ENCODE data around the gene LIG1. TPM values are rescaled to one million over a fixed set of nuclear protein-coding genes. Genes with fewer than 3 reads are reported as not detected.

The LIG1 gene
- total RNA-seq, 1 experiment from 2014 or later: 41.3 TPM

GRCh38 chr19:48176226-48176625 lies 6.1 kb upstream of the LIG1 start:
- Histone ChIP-seq H3K9me3 (ENCODE audit: control insufficient read depth, insufficient read depth, low read depth, low read length) (no peaks in the 10 kb centered on the region; the same call in 1 of the 2 replicates), H3K27ac (ENCODE audit: low read length) (no peak overlapping the region), H3K27me3 (ENCODE audit: control insufficient read depth, insufficient read depth, low read length) (no peaks in the 10 kb centered on the region), H3K36me3 (ENCODE audit: control insufficient read depth, insufficient read depth, low read length) (no peaks in the 10 kb centered on the region), H3K4me1 (ENCODE audit: control insufficient read depth, insufficient read depth, low read length) (no peaks in the 10 kb centered on the region), H3K4me3 (ENCODE audit: low read depth in 2 of 2, low read length in 2 of 2) (no peak overlapping the region)
- CTCF ChIA-PET: no interaction called here
- POLR2A ChIA-PET: no interaction called here
- in situ Hi-C loops (cut with HindIII; ENCODE audit: low pct_unique_long_range_greater_than_20kb, low sequenced_read_pairs): no loop called here
- TF ChIP-seq REST (IDR thresholded peaks at IDR 0.05; ENCODE audit: insufficient read depth in 1 of 2, low read depth in 2 of 2, low read length in 1 of 2) (no peak), CTCF (IDR thresholded peaks at IDR 0.05) (no peak), SIN3A (IDR thresholded peaks at IDR 0.05; ENCODE audit: borderline replicate concordance, insufficient read depth, low read depth, low read length) (no peak), TCF7L2 (IDR thresholded peaks at IDR 0.05; ENCODE audit: low read depth, low read length) (no peak), POLR2AphosphoS5 (IDR thresholded peaks at IDR 0.05; ENCODE audit: low read depth, low read length) (no peak)
- no TSS peak for BruUV-seq (replicated peaks)
- ATAC-seq: no peak
- no peak for DNase-seq (ENCODE audit: low read depth, low spot score)
- intact Hi-C loops (cut with micrococcal nuclease; ENCODE audit: unreplicated experiment): no loop called here

- POLR2A ChIA-PET: interaction anchor here (0.5 kb wide), 1 partner anchor 8 kb away, joined by 3 read pairs; no protein-coding TSS in a partner anchor
- Histone ChIP-seq H3K27me3 (ENCODE audit: control insufficient read depth, insufficient read depth, low read length) (no peaks in the 10 kb centered on the region), H3K4me1 (ENCODE audit: control insufficient read depth, insufficient read depth, low read length) (no peaks in the 10 kb centered on the region), H3K9me3 (ENCODE audit: control insufficient read depth, insufficient read depth, low read depth, low read length) (no peaks in the 10 kb centered on the region), H3K27ac (ENCODE audit: low read length) (no peak overlapping the region), H3K4me3 (ENCODE audit: low read depth in 2 of 2, low read length in 2 of 2) (no peak overlapping the region), H3K36me3 (ENCODE audit: control insufficient read depth, insufficient read depth, low read length) (no peaks in the 10 kb centered on the region; the same call in 1 of the 2 replicates)
- DNase-seq (ENCODE audit: low read depth, low spot score): no peak
- TF ChIP-seq SIN3A (IDR thresholded peaks at IDR 0.05; ENCODE audit: borderline replicate concordance, insufficient read depth, low read depth, low read length): no peak
- no peak for TF ChIP-seq REST (IDR thresholded peaks at IDR 0.05; ENCODE audit: insufficient read depth in 1 of 2, low read depth in 2 of 2, low read length in 1 of 2)
- TF ChIP-seq CTCF (IDR thresholded peaks at IDR 0.05): no peak
- no peak for TF ChIP-seq POLR2AphosphoS5 (IDR thresholded peaks at IDR 0.05; ENCODE audit: low read depth, low read length)
- no peak for TF ChIP-seq TCF7L2 (IDR thresholded peaks at IDR 0.05; ENCODE audit: low read depth, low read length)
- BruUV-seq (replicated peaks): no TSS peak
- CTCF ChIA-PET: no interaction called here
- in situ Hi-C loops (cut with HindIII; ENCODE audit: low pct_unique_long_range_greater_than_20kb, low sequenced_read_pairs) (no loop called here), intact Hi-C loops (cut with micrococcal nuclease; ENCODE audit: unreplicated experiment) (no loop called here)
- ATAC-seq: no peak
Observed at GRCh38 chr19:48175578-48175977, 5.4 kb upstream of the LIG1 start.

Measured in Panc1 (cell line).